Activated B cell treated with CpG ODN at 0.5 μM for 24 hours (primary cell): ENCODE data around the gene ADAM22. TPM values are rescaled to one million over a fixed set of nuclear protein-coding genes. Genes with fewer than 3 reads are reported as not detected.

ENCODE experiments used
- ATAC-seq: fragments of 200-7000 bp; cut with Tn5 transposase; one replicate; pipeline ENCODE4 v1.10.0; 2021; ENCODE audit warnings: low read depth, mild to moderate bottlenecking, moderate library complexity
- CTCF ChIA-PET: fragments of 350-600 bp; sonication (Branson Sonifier 250); formaldehyde crosslinking; loops from one replicate; lab custom pipeline; 2021; ENCODE audit warnings: antibody characterized with exemption; lab: Charles Lee
- POLR2A ChIA-PET: fragments of 350-600 bp; sonication (Branson Sonifier 250); formaldehyde crosslinking; loops from one replicate; lab custom pipeline; 2021; ENCODE audit warnings: antibody characterized with exemption; lab: Charles Lee
- DNase-seq: peaks from one replicate; pipeline ENCODE4 v3.0.0; 2022
- H3K27ac Mint-ChIP-seq: one replicate; pipeline ENCODE4 v1.8.0; 2020; ENCODE audit warnings: mixed read lengths
- H3K27me3 Mint-ChIP-seq: one replicate; pipeline ENCODE4 v1.8.0; 2021; ENCODE audit warnings: mixed read lengths
- H3K36me3 Mint-ChIP-seq: one replicate; pipeline ENCODE4 v1.8.0; 2021; ENCODE audit warnings: low read depth, mixed read lengths
- H3K4me1 Mint-ChIP-seq: one replicate; pipeline ENCODE4 v1.8.0; 2021; ENCODE audit warnings: mixed read lengths
- H3K4me3 Mint-ChIP-seq: one replicate; pipeline ENCODE4 v1.8.0; 2020; ENCODE audit warnings: mild to moderate bottlenecking, mixed read lengths
- H3K9me3 Mint-ChIP-seq: one replicate; pipeline ENCODE4 v1.8.0; 2020; ENCODE audit warnings: mixed read lengths
- CTCF ChIP-seq: fragments of 200-600 bp; IDR thresholded peaks from one replicate; pipeline ENCODE4 v1.8.0; 2022; ENCODE audit warnings: antibody characterized with exemption, mild to moderate bottlenecking
- intact Hi-C: fragments of 100-400 bp; cut with micrococcal nuclease; formaldehyde crosslinking; loops from one replicate; pipeline ENCODE4 v1.15.1; 2024
- total RNA-seq: library from RNA; stranded (reverse); gene quantifications from 2 replicates; pipeline ENCODE4 v1.2.3, GENCODE V29; 2022

Gene ADAM22
- total RNA-seq, 1 donor from 2014 or later, result 0.71 TPM

DNA sequence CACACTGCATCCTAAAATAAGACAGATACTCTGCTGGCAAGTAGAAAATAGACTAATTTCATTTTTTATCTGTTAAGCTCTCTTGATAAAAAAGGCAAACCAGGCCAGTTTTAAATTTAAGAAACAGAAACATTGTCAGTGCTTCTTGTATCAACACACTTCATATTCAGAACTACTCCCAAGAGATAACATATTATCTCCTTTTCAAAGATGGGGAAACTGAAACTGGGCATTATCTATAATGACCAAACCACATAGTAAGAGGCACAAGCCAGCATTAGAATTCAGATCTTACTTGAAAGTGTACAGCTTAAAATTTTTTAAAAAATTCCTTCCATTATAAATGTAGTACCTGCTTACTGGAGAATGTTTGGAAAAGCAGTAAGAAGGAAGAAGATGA, 271.1 kb downstream of the ADAM22 start:
- ChIA-PET POLR2A (no interaction called here), CTCF (no interaction called here)
- Mint-ChIP-seq H3K36me3 (peaks cover 86% of the 10 kb centered on the region), H3K4me3 (no peak overlapping the region), H3K27me3 (no peaks in the 10 kb centered on the region), H3K4me1 (no peaks in the 10 kb centered on the region), H3K27ac (no peak overlapping the region), H3K9me3 (no peaks in the 10 kb centered on the region)
- intact Hi-C loops, result no loop called here
- DNase-seq (no peak), ATAC-seq (no peak)
- TF ChIP-seq CTCF, result no peak

DNA sequence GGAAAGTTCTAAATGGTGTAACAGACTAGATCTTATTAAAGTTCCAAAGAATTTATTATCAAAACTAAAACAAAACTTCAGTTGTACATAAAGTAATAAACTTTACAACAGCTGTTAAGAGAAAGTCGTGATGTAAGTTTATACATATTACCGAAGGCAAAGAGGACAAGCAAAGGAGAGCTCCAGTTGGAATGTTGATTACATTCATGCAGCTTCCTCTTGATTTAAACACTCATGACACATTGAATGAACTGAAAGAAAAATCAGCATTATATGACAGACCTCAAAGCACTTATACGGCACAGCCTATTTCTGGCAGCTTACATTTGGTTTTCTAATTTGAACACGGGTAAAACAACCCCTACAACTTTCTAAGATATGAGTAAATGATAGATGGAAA, 272.2 kb downstream of the ADAM22 start:
- Mint-ChIP-seq H3K36me3 (peaks cover 85% of the 10 kb centered on the region), H3K27me3 (no peaks in the 10 kb centered on the region), H3K27ac (no peak overlapping the region), H3K4me1 (no peaks in the 10 kb centered on the region), H3K9me3 (no peaks in the 10 kb centered on the region), H3K4me3 (no peak overlapping the region)
- ChIA-PET CTCF (no interaction called here), POLR2A (interaction anchor here (1.0 kb wide), 1 partner anchor 133 kb away, joined by 3 read pairs; no protein-coding TSS in a partner anchor)
- intact Hi-C loops, result no loop called here
- DNase-seq (no peak), ATAC-seq (no peak)
- TF ChIP-seq CTCF, result no peak

DNA sequence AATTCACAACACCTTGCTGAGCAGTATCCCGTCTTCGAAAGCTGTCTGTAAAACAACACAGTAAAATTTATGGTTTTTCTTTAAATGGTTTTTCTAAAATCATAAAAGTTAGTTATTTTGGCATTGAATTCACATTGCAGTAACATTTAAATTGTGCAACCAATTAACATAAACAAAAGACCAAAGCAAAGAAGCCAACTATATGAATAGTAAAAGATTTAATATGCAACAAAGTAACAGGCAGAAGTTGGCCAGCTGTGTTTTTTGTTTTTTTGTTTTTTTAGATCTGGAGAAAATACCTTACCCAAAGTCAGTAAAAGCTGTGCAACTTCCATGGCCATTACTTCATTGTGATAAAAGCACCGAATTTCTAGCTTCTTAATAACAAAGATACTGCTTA, 274.5 kb downstream of the ADAM22 start:
- CTCF ChIA-PET, result no interaction called here
- TF ChIP-seq CTCF, result no peak
- Mint-ChIP-seq H3K9me3 (no peaks in the 10 kb centered on the region), H3K27me3 (no peaks in the 10 kb centered on the region), H3K4me1 (no peaks in the 10 kb centered on the region), H3K36me3 (peaks cover 82% of the 10 kb centered on the region), H3K27ac (no peak overlapping the region), H3K4me3 (no peak overlapping the region)
- DNase-seq (no peak), ATAC-seq (no peak)
- POLR2A ChIA-PET, result no interaction called here
- intact Hi-C loops, result no loop called here

DNA sequence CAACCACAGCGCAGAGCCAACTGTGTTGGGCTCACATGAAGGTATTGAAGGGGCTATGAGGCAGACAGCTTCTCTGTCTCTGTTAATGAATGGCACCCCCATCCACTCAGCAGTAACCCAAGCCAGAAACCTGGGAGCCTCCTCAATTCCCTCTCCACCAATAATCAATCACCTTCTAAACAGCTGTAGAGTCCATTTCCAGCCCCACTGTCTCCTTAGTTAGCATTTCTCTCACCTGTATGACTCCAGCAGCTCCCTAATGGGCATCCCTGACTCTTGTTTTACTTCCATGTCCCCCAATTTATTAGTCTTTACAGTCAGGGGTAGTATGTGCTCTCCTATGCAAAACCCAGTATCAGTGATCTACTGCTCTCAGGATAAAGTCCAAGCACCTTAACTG, 278.9 kb downstream of the ADAM22 start:
- ChIA-PET CTCF (interaction anchor here (1.3 kb wide), 1 partner anchor 8 kb away, joined by 6 read pairs; no protein-coding TSS in a partner anchor), POLR2A (no interaction called here)
- no peak for TF ChIP-seq CTCF
- no peak overlapping the region for H3K27ac Mint-ChIP-seq
- intact Hi-C loops, result no loop called here
- H3K9me3 Mint-ChIP-seq, result no peaks in the 10 kb centered on the region
- DNase-seq (no peak), ATAC-seq (no peak)
- no peaks in the 10 kb centered on the region for H3K27me3 Mint-ChIP-seq
- H3K4me1 Mint-ChIP-seq, result peaks cover 6% of the 10 kb centered on the region
- H3K36me3 Mint-ChIP-seq, result peaks cover 69% of the 10 kb centered on the region
- H3K4me3 Mint-ChIP-seq, result no peak overlapping the region

DNA sequence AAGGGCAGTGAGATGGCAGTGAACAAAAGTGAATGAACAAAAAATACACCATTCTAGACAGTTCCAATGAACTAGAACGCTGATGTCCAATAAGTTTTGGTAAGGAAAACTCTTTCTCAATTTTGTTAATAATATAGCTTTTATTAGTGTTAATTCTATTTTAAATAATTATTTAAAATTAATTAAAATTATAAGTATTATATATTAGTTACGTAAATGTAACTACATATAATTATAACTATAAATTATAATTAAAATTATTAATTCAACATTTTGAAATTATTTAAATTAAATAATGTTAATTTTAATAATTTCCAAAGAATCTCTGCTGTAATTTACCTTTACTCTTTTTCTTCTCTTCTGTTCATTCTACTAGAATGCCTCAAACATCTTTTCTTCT, 280.4 kb downstream of the ADAM22 start:
- ChIA-PET CTCF (no interaction called here), POLR2A (no interaction called here)
- intact Hi-C loops, result no loop called here
- TF ChIP-seq CTCF, result no peak
- peaks cover 60% of the 10 kb centered on the region for H3K36me3 Mint-ChIP-seq
- peaks cover 15% of the 10 kb centered on the region for H3K4me1 Mint-ChIP-seq
- ATAC-seq (no peak), DNase-seq (no peak)
- H3K27me3 Mint-ChIP-seq, result no peaks in the 10 kb centered on the region
- no peaks in the 10 kb centered on the region for H3K9me3 Mint-ChIP-seq
- no peak overlapping the region for H3K27ac Mint-ChIP-seq
- no peak overlapping the region for H3K4me3 Mint-ChIP-seq
